NT2/D1 (cell line): ENCODE results near the gene S1PR2.

Experiments used
- DNase-seq: peaks from one replicate; pipeline ENCODE4 v3.0.0-alpha.2; 2011; ENCODE audit warnings: low read depth, low spot score
- H3K27me3 ChIP-seq: 2 replicates; pipeline ENCODE4 v1.6.0; 2011; ENCODE audit warnings: mild to moderate bottlenecking; ENCODE audit not compliant: insufficient read length, insufficient read depth
- H3K36me3 ChIP-seq: 2 replicates; pipeline ENCODE4 v1.6.1; 2011; ENCODE audit warnings: mild to moderate bottlenecking, low read length, mixed read lengths; ENCODE audit not compliant: insufficient read depth, insufficient read length
- H3K4me1 ChIP-seq: 2 replicates; pipeline ENCODE4 v1.5.1; 2011; ENCODE audit not compliant: insufficient read depth, insufficient read length
- H3K4me3 ChIP-seq: 2 replicates; pipeline ENCODE4 v1.5.1; 2011; ENCODE audit warnings: low read depth; ENCODE audit not compliant: insufficient read length
- H3K9ac ChIP-seq: 2 replicates; pipeline ENCODE4 v1.6.0; 2011; ENCODE audit warnings: low read depth; ENCODE audit not compliant: insufficient read length
- H3K9me3 ChIP-seq: 2 replicates; pipeline ENCODE4 v1.5.1; 2011; ENCODE audit warnings: mild to moderate bottlenecking, low read length; ENCODE audit not compliant: insufficient read depth
- SUZ12 ChIP-seq: IDR thresholded peaks from 2 replicates; pipeline ENCODE4 v1.6.1; 2011; ENCODE audit not compliant: insufficient read length, insufficient read depth; ENCODE audit errors: extremely low read depth
- YY1 ChIP-seq: IDR thresholded peaks from 2 replicates; pipeline ENCODE4 v1.6.1; 2011; ENCODE audit not compliant: insufficient read length, insufficient read depth
- ZNF274 ChIP-seq: IDR thresholded peaks from 2 replicates; pipeline ENCODE4 v1.6.1; 2011; ENCODE audit warnings: mild to moderate bottlenecking, low read depth, low read length

S1PR2 gene

DNA sequence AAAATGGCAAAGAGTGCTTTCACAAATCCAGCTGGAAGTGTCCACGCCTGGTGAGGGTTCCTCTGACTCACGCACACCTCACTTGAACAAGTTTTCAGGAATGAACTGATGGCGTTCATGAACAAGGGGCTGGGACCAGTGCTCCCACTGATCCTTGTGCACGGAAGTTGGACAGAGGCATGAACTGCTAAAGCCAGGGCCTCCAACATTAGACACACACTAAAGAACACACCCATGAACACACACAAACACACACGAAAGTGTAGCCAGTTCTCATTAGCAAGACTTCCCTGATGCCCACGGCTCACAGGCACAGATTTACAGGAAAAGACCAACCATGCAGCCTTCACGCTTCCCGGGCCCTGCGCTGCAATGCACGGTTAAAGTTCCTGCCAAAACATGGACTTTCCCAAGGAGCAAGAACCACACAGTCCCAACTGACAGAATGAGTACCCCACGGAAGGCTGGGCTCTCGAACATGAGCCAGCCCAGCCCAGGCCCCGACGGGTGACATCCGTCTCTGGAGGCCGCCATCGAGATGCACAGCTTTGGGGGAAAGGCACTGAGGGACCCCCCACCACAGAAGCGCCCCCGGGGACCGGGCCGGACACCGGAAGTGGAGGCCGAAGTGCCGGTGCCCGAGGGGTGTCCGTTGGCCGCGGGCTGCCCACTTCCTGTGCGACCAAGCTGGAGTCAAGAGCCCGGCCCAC lies 37.2 kb downstream of the S1PR2 start:
- no peaks in the 10 kb centered on the region for H3K27me3 ChIP-seq
- H3K4me1 ChIP-seq: peaks cover 9% of the 10 kb centered on the region
- H3K36me3 ChIP-seq: peaks cover 32% of the 10 kb centered on the region
- no peaks in the 10 kb centered on the region for H3K9me3 ChIP-seq
- no peak for DNase-seq
- TF ChIP-seq YY1 (no peak), ZNF274 (no peak), SUZ12 (no peak)
- H3K4me3 ChIP-seq: peak overlapping the region; percentile 76
- H3K9ac ChIP-seq: peak overlapping the region; percentile 84

DNA sequence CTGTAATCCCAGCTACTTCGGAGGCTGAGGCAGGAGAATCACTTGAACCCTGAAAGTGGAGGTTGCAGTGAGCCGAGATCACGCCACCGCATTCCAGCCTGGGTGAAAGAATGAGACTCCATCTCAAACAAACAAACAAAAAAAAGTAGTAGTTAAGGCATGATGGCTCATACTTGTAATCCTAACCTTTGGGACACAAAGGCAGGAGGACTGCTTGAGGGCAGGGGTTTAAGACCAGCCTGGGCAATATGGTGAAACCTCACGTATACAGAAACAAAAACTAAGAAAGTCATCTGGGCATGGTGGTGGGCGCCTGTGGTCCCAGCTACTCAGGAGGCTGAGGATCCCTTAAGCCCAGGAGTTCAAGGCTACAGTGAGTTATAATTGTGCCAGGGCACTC lies 38.2 kb downstream of the S1PR2 start:
- peaks cover 39% of the 10 kb centered on the region for H3K36me3 ChIP-seq
- H3K4me1 ChIP-seq: peaks cover 13% of the 10 kb centered on the region
- H3K4me3 ChIP-seq: peak overlapping the region; percentile 76
- H3K9ac ChIP-seq: peak overlapping the region; percentile 35
- no peak for TF ChIP-seq YY1
- TF ChIP-seq ZNF274: no peak
- TF ChIP-seq SUZ12: no peak
- H3K27me3 ChIP-seq: no peaks in the 10 kb centered on the region
- no peak for DNase-seq
- no peaks in the 10 kb centered on the region for H3K9me3 ChIP-seq

DNA sequence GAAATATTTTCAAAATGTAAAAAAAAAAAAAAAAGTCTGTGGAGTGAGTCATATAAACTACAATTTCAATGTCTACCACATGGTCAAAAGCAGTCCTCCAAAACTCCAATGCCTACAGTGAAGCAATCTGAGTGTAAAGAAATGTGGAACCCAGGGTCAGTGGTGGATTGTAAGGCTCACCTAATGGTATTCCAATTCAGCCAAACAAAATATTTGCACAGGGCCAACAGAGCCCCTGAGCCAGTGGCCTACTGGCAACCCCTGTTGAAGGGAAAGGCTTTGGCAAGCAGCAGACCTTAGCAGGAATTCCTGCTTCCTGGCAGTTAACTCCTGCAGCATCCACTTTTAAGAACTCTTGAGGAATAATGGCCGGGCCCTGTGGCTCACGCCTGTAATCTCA lies 39.8 kb downstream of the S1PR2 start:
- no peak for DNase-seq
- Histone ChIP-seq H3K36me3 (peaks cover 55% of the 10 kb centered on the region), H3K27me3 (no peaks in the 10 kb centered on the region), H3K4me1 (peaks cover 13% of the 10 kb centered on the region), H3K9me3 (no peaks in the 10 kb centered on the region), H3K4me3 (no peak overlapping the region), H3K9ac (no peak overlapping the region)
- TF ChIP-seq YY1: no peak

DNA sequence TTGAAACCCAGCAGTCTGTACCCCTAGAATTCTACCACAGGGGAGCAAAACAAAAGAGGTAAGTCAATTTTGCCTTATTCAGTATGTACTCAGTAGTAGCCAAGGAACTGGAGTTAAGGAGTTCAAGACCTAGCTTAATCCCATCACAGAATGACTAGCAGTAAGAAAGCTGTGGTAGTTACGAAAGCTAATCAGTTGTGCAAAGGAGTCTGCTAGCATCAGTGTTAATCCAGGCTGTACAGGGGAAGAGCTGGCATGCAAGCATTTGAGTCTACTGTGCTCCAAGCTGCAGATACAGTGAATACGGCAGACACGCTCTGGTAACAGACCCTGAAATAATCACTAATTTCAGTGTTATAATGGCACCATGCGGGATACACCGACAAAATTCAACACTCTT lies 41.1 kb downstream of the S1PR2 start:
- no peaks in the 10 kb centered on the region for H3K9me3 ChIP-seq
- no peak for DNase-seq
- TF ChIP-seq ZNF274 (no peak), SUZ12 (no peak), YY1 (no peak)
- H3K9ac ChIP-seq: no peak overlapping the region
- peaks cover 66% of the 10 kb centered on the region for H3K36me3 ChIP-seq
- H3K4me3 ChIP-seq: no peak overlapping the region
- no peaks in the 10 kb centered on the region for H3K27me3 ChIP-seq
- H3K4me1 ChIP-seq: peaks cover 13% of the 10 kb centered on the region

DNA sequence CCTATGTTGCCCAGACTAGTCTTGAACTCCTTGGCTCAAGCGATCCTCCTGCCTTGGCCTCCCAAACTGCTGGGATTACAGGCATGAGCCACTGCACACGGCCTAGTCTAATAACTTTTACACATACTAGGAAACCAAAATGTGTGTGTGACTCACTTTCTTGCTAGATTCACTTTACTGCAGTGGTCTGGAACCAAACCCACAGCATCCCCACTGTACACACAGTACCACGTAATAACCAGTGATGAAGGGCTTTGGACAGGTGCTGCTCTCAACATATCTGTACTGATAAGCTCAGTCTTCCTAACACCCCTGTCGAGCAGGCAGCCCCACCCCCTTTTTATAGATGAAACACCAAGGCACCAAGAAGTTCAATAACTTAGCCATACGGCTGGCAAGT lies 41.5 kb downstream of the S1PR2 start:
- no peak overlapping the region for H3K4me3 ChIP-seq
- no peaks in the 10 kb centered on the region for H3K27me3 ChIP-seq
- no peak for DNase-seq
- H3K36me3 ChIP-seq: peaks cover 70% of the 10 kb centered on the region
- peaks cover 13% of the 10 kb centered on the region for H3K4me1 ChIP-seq
- H3K9me3 ChIP-seq: no peaks in the 10 kb centered on the region
- no peak overlapping the region for H3K9ac ChIP-seq
- TF ChIP-seq ZNF274: no peak
- TF ChIP-seq SUZ12: no peak
- no peak for TF ChIP-seq YY1

DNA sequence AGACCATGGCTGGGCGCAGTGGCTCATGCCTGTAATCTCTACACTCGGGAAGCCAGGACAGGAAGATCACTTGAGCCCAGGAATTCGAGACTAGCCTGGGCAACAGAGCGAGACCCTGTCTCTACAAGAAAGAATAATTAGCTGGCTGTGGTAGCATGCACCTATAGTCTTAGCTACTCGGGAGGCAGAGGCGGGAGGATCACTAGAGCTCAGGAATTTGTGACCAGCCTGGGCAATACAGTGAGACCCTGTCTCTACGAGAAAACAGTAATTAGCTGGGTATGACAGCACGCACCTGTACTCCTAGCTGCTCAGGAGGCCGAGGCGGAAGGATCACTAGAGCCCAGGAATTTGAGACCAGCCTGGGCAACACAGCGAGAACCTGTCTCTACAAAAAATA lies 43.8 kb downstream of the S1PR2 start:
- H3K9ac ChIP-seq: no peak overlapping the region
- H3K36me3 ChIP-seq: peaks cover 78% of the 10 kb centered on the region
- H3K9me3 ChIP-seq: no peaks in the 10 kb centered on the region
- TF ChIP-seq ZNF274 (no peak), YY1 (no peak), SUZ12 (no peak)
- no peak overlapping the region for H3K4me3 ChIP-seq
- H3K27me3 ChIP-seq: no peaks in the 10 kb centered on the region
- no peak for DNase-seq
- H3K4me1 ChIP-seq: peaks cover 9% of the 10 kb centered on the region

DNA sequence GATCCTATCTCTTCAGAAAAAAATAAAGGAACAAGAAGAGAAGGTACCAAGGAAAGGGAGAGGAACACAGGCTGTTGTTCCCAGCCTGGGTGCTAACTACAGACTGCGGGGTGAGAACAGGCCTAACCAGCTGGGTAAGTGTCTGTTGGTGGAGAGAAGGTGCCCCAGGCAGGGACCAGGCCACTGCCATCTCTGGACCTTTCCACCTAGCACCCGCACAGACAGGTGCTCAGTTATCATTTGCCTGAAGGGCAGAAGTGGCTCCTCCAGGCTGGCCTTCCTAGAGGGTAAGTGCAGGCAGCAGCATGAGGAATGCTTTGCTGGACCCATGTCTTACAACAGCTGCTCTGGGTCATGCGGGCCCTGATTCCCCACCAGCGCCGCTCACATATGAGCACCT lies 46.5 kb downstream of the S1PR2 start:
- Histone ChIP-seq H3K9ac (no peak overlapping the region), H3K4me3 (no peak overlapping the region), H3K4me1 (peaks cover 4% of the 10 kb centered on the region), H3K9me3 (no peaks in the 10 kb centered on the region), H3K36me3 (peaks cover 85% of the 10 kb centered on the region), H3K27me3 (no peaks in the 10 kb centered on the region)
- TF ChIP-seq SUZ12 (no peak), YY1 (no peak), ZNF274 (no peak)
- DNase-seq: no peak

DNA sequence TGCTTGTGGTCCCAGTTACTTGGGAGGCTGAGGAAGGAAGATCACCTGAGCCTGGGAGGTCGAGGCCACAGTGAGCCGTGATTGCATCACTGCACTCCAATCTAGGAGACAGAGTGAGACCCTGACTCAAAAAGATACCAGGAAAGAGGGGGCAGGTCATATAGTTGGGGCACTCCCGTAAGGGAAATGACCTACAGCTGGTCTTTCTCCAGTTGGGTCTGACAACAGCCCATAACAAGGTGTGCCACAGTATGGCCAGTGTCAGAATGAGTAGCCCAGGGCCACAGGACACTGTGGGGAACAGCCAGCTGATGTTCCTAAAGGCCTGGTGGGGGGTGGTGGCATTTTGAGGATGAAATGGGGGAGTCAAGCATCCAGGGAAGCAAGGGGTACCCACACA lies 47.2 kb downstream of the S1PR2 start:
- H3K4me3 ChIP-seq: no peak overlapping the region
- peaks cover 88% of the 10 kb centered on the region for H3K36me3 ChIP-seq
- no peak overlapping the region for H3K9ac ChIP-seq
- no peaks in the 10 kb centered on the region for H3K9me3 ChIP-seq
- H3K4me1 ChIP-seq: peaks cover 3% of the 10 kb centered on the region
- no peak for TF ChIP-seq SUZ12
- TF ChIP-seq ZNF274: no peak
- no peak for TF ChIP-seq YY1
- no peaks in the 10 kb centered on the region for H3K27me3 ChIP-seq
- no peak for DNase-seq
